Activated naive CD4-positive, alpha-beta T cell treated with anti-CD3 and anti-CD28 coated beads, Interleukin-2, amount 10 ng/mL, durations not matched to agents 7 days and 5 days (primary cell): ENCODE data around the gene CRHR1.

Experiments
- CTCF ChIA-PET: fragments of 350-600 bp; sonication (Branson Sonifier 250); formaldehyde crosslinking; loops from one replicate; lab custom pipeline; 2021; ENCODE audit warnings: antibody characterized with exemption; lab: Charles Lee
- DNase-seq: peaks from one replicate; pipeline ENCODE4 v3.0.0-alpha.2; 2020
- H3K27ac Mint-ChIP-seq: one replicate; pipeline ENCODE4 v1.8.0; 2021; ENCODE audit warnings: mild to moderate bottlenecking, moderate library complexity, mixed read lengths
- H3K27me3 Mint-ChIP-seq: one replicate; pipeline ENCODE4 v1.8.0; 2021; ENCODE audit warnings: mild to moderate bottlenecking, mixed read lengths
- H3K36me3 Mint-ChIP-seq: one replicate; pipeline ENCODE4 v1.8.0; 2021; ENCODE audit warnings: mixed read lengths
- H3K4me1 Mint-ChIP-seq: one replicate; pipeline ENCODE4 v1.8.0; 2021; ENCODE audit warnings: mixed read lengths
- H3K4me3 Mint-ChIP-seq: one replicate; pipeline ENCODE4 v1.8.0; 2021; ENCODE audit warnings: mild to moderate bottlenecking, moderate library complexity, mixed read lengths
- H3K9me3 Mint-ChIP-seq: one replicate; pipeline ENCODE4 v1.8.0; 2021; ENCODE audit warnings: mixed read lengths

CRHR1 gene

GRCh38 chr17:45833920-45834319 is 49.8 kb downstream of the CRHR1 start:
- Mint-ChIP-seq H3K4me1 (no peaks in the 10 kb centered on the region), H3K9me3 (no peaks in the 10 kb centered on the region), H3K36me3 (no peaks in the 10 kb centered on the region), H3K27ac (no peak overlapping the region), H3K4me3 (no peak overlapping the region), H3K27me3 (peaks cover 22% of the 10 kb centered on the region)
- CTCF ChIA-PET: interaction anchor here (0.6 to 0.8 kb wide), 2 partner anchors 136 to 193 kb away, joined by 3 to 7 read pairs; no protein-coding TSS in a partner anchor
- no peak for DNase-seq

GRCh38 chr17:45834471-45835396 is 50.6 kb downstream of the CRHR1 start:
- H3K27me3 Mint-ChIP-seq: peaks cover 14% of the 10 kb centered on the region

DNA sequence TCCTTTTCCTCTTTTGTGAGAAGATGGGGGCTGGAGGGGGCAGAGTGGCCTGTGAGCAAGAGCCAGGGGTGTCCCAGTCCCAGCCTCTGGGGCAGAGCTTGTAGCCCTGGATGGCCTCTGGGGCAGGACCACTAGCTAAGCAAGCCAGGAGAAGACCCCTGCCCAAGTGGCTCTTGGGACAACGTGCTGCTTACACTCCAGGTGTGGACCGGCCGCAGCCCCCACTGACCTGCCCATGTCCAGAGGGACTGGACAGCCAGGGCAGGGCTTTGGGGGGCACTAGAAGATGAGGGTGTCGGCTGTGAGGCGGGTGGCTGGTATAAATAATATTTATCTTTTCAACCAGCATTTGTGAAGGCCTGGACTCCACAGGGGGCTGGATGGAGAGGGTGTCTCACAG is 51.4 kb downstream of the CRHR1 start:
- no peaks in the 10 kb centered on the region for H3K4me1 Mint-ChIP-seq
- H3K27me3 Mint-ChIP-seq: peaks cover 14% of the 10 kb centered on the region
- no peak overlapping the region for H3K4me3 Mint-ChIP-seq
- DNase-seq: no peak
- no peak overlapping the region for H3K27ac Mint-ChIP-seq
- CTCF ChIA-PET: interaction anchor here (0.9 kb wide), 1 partner anchor 193 kb away, joined by 3 read pairs; no protein-coding TSS in a partner anchor
- no peaks in the 10 kb centered on the region for H3K9me3 Mint-ChIP-seq
- H3K36me3 Mint-ChIP-seq: no peaks in the 10 kb centered on the region

More at GRCh38 chr17:45834471-45835396, 50.6 kb downstream of the CRHR1 start:
- Mint-ChIP-seq H3K4me1 (no peaks in the 10 kb centered on the region), H3K4me3 (no peak overlapping the region), H3K36me3 (no peaks in the 10 kb centered on the region), H3K9me3 (no peaks in the 10 kb centered on the region), H3K27ac (no peak overlapping the region)
- CTCF ChIA-PET: interaction anchor here (0.8 kb wide), 1 partner anchor 194 kb away, joined by 7 read pairs; no protein-coding TSS in a partner anchor
- no peak for DNase-seq

DNA sequence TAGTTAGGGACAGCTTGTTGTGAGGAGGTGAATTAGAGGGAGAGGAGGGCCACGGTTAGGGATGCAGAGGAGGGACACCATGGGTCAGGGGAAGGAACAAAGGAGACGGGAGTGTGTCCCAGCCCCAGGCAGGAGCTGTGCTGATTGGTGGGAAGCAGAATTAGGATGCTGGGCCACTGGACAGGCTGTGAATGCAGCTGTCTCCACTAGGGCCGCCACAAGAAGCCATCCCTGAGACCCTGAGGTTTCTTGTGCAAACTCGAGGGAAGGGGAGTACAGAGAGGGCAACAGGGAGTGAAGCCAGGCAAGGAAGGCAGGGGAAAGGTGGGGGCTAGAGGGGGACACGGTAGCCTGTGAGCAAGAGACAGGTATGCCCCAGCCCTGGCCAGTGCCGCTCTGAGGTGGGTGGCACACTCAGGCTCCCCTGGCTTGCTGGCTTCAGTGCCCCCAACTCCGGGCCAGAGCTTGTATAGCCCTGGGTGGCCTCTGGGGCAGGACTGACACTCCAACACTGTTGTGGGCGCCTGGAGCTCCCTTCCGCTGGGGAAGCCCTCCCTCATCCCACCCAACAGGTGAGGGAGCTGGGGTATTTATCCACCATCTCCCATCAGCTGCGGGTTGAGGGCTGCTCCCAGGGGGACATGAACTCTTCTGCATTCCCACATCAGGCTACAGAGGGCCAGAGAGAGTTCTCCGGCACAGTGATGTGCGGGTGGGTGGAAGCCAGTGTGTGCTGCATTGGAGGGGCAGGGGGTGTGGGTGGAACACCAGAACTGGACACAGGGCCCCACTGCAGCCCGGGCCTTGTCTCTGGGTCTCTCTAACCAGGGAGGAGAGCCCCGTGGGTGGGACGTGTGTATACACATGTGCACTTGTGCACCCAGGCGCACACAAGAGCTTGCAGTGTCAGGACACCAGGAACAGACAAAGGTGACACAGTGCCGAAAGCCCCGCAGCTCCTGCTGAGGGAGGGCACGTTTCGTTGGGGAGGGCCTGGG is 52.2 kb downstream of the CRHR1 start:
- H3K27ac Mint-ChIP-seq: no peak overlapping the region
- H3K9me3 Mint-ChIP-seq: no peaks in the 10 kb centered on the region
- H3K4me3 Mint-ChIP-seq: no peak overlapping the region
- no peaks in the 10 kb centered on the region for H3K36me3 Mint-ChIP-seq
- no peaks in the 10 kb centered on the region for H3K4me1 Mint-ChIP-seq
- CTCF ChIA-PET: interaction anchor here (0.9 kb wide), 1 partner anchor 194 kb away, joined by 3 read pairs; no protein-coding TSS in a partner anchor
- DNase-seq: no peak
- peaks cover 14% of the 10 kb centered on the region for H3K27me3 Mint-ChIP-seq

GRCh38 chr17:45837187-45837586 is 53.1 kb downstream of the CRHR1 start:
- H3K36me3 Mint-ChIP-seq: no peaks in the 10 kb centered on the region
- no peaks in the 10 kb centered on the region for H3K4me1 Mint-ChIP-seq
- no peak overlapping the region for H3K27ac Mint-ChIP-seq
- CTCF ChIA-PET: no interaction called here
- H3K27me3 Mint-ChIP-seq: peaks cover 7% of the 10 kb centered on the region
- H3K9me3 Mint-ChIP-seq: no peaks in the 10 kb centered on the region
- no peak for DNase-seq
- no peak overlapping the region for H3K4me3 Mint-ChIP-seq

DNA sequence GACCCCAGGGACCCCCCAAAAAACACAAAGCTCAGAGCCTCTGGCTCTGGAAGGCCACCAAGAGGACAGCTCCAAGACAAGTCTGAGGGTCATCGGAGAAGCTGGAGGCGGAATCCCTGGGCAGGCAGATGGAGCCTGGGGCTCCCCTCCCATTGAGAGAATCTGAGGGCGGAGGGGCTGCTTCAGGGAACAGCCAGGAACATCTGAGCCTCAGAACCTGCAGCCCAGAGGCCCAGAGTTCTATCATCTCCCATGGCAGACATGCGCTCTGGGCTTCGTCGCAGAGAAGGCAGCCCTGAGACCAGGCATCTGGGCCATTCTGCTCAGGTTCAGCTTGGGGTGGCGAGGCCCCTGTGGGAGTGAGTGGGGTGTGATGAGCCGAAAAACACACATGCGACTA is 53.5 kb downstream of the CRHR1 start:
- H3K4me3 Mint-ChIP-seq: no peak overlapping the region
- no peaks in the 10 kb centered on the region for H3K4me1 Mint-ChIP-seq
- CTCF ChIA-PET: no interaction called here
- H3K27me3 Mint-ChIP-seq: peaks cover 8% of the 10 kb centered on the region
- no peaks in the 10 kb centered on the region for H3K9me3 Mint-ChIP-seq
- no peaks in the 10 kb centered on the region for H3K36me3 Mint-ChIP-seq
- DNase-seq: no peak
- H3K27ac Mint-ChIP-seq: no peak overlapping the region

GRCh38 chr17:45838751-45839295 is 54.7 kb downstream of the CRHR1 start:
- Mint-ChIP-seq H3K27me3 (peaks cover 10% of the 10 kb centered on the region), H3K27ac (no peak overlapping the region), H3K9me3 (no peaks in the 10 kb centered on the region), H3K4me3 (no peak overlapping the region), H3K4me1 (no peaks in the 10 kb centered on the region), H3K36me3 (no peaks in the 10 kb centered on the region)
- CTCF ChIA-PET: interaction anchor here (1.3 kb wide), 1 partner anchor 196 kb away, joined by 3 read pairs; no protein-coding TSS in a partner anchor
- DNase-seq: no peak

GRCh38 chr17:45839442-45839841 is 55.3 kb downstream of the CRHR1 start:
- no peaks in the 10 kb centered on the region for H3K4me1 Mint-ChIP-seq
- H3K36me3 Mint-ChIP-seq: no peaks in the 10 kb centered on the region
- no peak overlapping the region for H3K4me3 Mint-ChIP-seq
- no peaks in the 10 kb centered on the region for H3K9me3 Mint-ChIP-seq
- no peak overlapping the region for H3K27ac Mint-ChIP-seq
- peaks cover 10% of the 10 kb centered on the region for H3K27me3 Mint-ChIP-seq
- DNase-seq: no peak
- CTCF ChIA-PET: interaction anchor here (1.3 to 1.7 kb wide), 2 partner anchors 8 to 197 kb away, joined by 3 to 4 read pairs; no protein-coding TSS in a partner anchor

DNA sequence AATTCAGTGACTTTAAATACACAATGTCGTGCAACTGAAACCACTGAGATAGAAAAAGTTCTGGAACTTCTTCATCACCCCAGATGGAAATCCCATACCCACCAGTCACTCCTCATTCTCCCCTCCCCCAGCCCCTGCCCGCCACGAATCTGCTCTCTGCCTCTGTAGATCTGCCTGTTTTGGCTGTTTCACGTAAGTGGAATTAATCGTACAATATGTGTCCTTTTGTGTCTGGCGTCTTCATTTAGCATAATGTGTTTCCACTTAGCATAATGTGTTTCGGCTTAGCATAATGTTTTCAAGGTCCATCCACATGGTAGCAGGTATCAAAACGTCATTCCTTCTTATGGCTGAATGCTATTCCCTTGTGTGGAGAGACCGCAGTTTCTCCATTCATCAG is 57.1 kb downstream of the CRHR1 start:
- no peak overlapping the region for H3K27ac Mint-ChIP-seq
- no peaks in the 10 kb centered on the region for H3K36me3 Mint-ChIP-seq
- no peaks in the 10 kb centered on the region for H3K9me3 Mint-ChIP-seq
- CTCF ChIA-PET: interaction anchor here (1.7 kb wide), 1 partner anchor 10 kb away, joined by 4 read pairs; no protein-coding TSS in a partner anchor
- peaks cover 10% of the 10 kb centered on the region for H3K27me3 Mint-ChIP-seq
- no peaks in the 10 kb centered on the region for H3K4me1 Mint-ChIP-seq
- DNase-seq: no peak
- H3K4me3 Mint-ChIP-seq: no peak overlapping the region

- CTCF ChIA-PET: no interaction called here
- no peaks in the 10 kb centered on the region for H3K4me1 Mint-ChIP-seq
Measured at GRCh38 chr17:45841883-45842525, 57.9 kb downstream of the CRHR1 start.

GRCh38 chr17:45843722-45844121 is 59.6 kb downstream of the CRHR1 start:
- Mint-ChIP-seq H3K36me3 (no peaks in the 10 kb centered on the region), H3K27me3 (peaks cover 4% of the 10 kb centered on the region), H3K4me3 (no peak overlapping the region), H3K4me1 (no peaks in the 10 kb centered on the region), H3K27ac (no peak overlapping the region), H3K9me3 (no peaks in the 10 kb centered on the region)
- CTCF ChIA-PET: no interaction called here
- no peak for DNase-seq

More at GRCh38 chr17:45841883-45842525, 57.9 kb downstream of the CRHR1 start:
- Mint-ChIP-seq H3K9me3 (no peaks in the 10 kb centered on the region), H3K27me3 (peaks cover 8% of the 10 kb centered on the region), H3K27ac (no peak overlapping the region), H3K36me3 (no peaks in the 10 kb centered on the region), H3K4me3 (no peak overlapping the region)
- DNase-seq: no peak

- CTCF ChIA-PET: no interaction called here
- Mint-ChIP-seq H3K9me3 (no peaks in the 10 kb centered on the region), H3K4me1 (no peaks in the 10 kb centered on the region), H3K27ac (no peak within 1 kb of the TSS), H3K36me3 (no peaks in the 10 kb centered on the region), H3K4me3 (no peak within 1 kb of the TSS), H3K27me3 (peaks cover 8% of the 10 kb centered on the region)
- DNase-seq: no peak
Measured at GRCh38 chr17:45844695-45845375, 60.7 kb downstream of the CRHR1 start, which contains the start of gene SPPL2C. TSS of gene SPPL2C (plus strand) at chr17:45844881. CDS start at chr17:45844907, 26 bp downstream.
